ENCODE results near the gene CDKL2.
"Not testable (repeated sequence)": the region's sequence is repeated elsewhere in the genome, so short reads cannot be mapped to it uniquely, and the experiment has no call there.

GRCh38 chr4:75533926-75534325, 96.4 kb downstream of the CDKL2 start:
- TF ChIP-seq, protein P1, sequence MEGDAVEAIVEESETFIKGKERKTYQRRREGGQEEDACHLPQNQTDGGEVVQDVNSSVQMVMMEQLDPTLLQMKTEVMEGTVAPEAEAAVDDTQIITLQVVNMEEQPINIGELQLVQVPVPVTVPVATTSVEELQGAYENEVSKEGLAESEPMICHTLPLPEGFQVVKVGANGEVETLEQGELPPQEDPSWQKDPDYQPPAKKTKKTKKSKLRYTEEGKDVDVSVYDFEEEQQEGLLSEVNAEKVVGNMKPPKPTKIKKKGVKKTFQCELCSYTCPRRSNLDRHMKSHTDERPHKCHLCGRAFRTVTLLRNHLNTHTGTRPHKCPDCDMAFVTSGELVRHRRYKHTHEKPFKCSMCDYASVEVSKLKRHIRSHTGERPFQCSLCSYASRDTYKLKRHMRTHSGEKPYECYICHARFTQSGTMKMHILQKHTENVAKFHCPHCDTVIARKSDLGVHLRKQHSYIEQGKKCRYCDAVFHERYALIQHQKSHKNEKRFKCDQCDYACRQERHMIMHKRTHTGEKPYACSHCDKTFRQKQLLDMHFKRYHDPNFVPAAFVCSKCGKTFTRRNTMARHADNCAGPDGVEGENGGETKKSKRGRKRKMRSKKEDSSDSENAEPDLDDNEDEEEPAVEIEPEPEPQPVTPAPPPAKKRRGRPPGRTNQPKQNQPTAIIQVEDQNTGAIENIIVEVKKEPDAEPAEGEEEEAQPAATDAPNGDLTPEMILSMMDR (IDR thresholded peaks at IDR 0.05) = not testable (repeated sequence)
- not testable (repeated sequence) for TF ChIP-seq POLR2A (IDR thresholded peaks at IDR 0.05)

Measured in right lobe of liver (tissue), 4 donors.